GM21515 (cell line): Measurements from ENCODE around the gene NHLRC1.
"Not testable (repeated sequence)": the region's sequence is repeated elsewhere in the genome, so short reads cannot be mapped to it uniquely, and the experiment has no call there.

Source experiments
- ATAC-seq: cut with Tn5 transposase; IDR thresholded peaks from one replicate; pipeline ENCODE4 v1.9.1; 2021; ENCODE audit not compliant: unreplicated experiment

NHLRC1 gene

DNA sequence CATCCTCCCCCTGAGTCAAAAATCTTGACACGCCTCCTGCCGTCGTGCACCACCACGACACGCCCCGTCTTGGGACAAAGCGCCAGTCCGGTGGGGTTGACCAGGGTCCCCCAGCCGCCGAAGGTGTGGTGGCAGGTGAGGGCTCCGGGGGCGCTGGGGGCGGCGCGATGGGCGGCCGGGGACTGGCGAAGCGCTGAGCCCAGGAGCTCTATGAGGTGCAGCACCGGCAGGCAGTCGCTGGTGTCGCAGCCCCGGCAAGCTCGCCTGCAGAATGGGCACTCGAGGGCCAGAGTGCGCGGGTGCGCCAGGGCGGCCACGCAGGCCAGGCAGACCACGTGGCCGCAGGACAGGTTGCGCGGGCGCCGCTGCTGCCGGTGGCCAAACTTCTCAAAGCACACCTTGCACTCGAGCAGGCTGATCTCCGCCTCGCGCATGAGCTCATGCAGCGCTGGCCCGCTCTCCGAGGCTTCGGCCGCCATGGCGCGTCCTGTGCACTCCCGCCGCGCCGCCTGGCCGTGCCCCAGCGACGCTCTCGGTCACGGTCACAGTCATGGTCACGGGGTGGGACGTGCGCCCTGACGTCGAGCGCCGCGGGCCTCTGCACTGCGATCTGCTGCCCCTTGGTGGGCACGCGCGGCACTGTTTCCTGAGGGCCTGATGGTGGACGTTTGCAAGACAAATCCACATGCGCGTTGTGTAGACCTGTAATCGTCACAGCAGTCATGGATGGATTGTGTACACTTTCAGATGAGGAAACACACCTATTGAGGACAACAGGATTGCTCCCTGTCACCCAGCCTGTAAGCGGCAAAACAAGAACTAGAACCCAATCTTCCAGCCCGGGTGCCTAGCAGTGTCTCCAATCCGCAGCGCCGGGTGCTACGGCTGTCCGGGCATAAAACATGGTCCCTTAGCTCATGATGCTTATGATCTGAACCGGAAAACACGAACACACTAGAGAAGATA is at the start of gene NHLRC1:
Gene NHLRC1, minus strand, starts transcription at position 550 of the 966 bp plus-strand sequence. Its CDS starts 71 bp downstream, at position 479.
- peak; percentile 99 for ATAC-seq

- no peak for ATAC-seq
Measured at GRCh38 chr6:18171871-18172270, 49.4 kb upstream of the NHLRC1 start.

DNA sequence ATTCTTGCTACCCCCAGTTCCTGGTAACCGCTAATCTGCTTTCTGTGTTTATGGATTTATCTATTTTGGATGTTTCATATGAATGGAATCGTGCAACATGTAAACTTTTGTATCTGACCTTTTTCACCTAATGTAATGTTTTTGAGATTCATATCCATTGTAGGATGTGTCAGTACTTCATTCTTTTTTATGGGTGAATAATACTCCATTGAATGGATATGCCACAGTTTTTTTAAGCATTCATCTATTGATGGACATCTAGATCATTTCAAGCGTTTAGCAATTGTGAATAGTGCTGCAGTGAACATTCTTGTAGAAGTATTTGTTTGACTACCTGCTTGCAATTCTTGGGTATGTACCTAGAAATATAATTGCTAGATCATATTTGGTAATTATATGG is 45.8 kb upstream of the NHLRC1 start:
- ATAC-seq, result no peak

DNA sequence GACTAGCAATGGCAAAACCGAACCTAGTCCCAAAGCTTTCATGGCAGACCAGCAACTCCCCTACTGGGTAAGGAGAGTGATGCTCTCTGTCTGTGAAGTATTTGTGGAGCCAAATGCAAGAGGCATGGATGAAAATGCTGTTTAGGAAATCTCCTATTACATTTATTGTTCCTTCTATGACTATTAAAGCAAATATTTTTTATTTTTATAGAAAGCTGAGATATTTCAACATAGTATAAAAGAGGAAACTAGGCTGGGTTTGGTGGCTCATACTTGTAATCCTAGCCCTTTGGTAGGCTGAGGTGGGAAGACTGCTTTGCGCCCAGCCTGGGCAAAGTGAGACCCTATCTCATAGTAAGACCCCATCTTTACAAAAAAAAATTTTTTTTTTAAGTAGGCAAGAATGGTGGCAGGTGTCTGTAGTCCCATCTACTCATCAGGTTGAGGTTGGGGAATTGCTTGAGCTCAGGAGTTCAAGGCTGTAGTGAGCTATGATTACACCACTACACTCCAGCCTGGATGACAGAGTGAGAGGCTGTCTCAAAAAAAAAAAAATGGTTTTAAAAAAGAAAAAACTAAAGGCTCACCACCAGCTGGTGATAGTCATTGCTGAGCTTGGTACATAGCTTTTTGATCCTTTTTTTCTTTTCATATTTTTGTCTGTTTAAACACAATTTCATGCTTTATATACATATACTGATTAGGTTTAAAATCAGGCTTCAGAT is 44.0 kb upstream of the NHLRC1 start:
- ATAC-seq, result no peak

DNA sequence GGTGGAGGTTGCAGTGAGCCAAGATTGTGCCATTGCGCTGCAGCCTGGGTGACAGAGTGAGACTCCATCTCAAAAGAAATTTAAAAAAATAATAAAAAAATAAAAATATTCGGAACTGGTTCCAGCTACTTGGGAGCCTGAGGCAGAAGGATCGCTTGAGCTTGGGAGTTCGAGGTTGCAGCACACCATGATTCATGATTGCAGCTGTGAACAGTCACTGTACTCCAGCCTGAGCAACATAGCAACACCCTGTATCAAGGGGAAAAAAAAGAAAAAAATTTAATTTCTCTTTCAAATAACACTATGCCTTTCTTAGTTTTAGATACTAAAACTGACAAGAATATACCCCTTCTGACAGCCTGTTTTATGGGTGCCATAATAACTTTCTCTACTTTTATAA is 43.3 kb upstream of the NHLRC1 start:
- ATAC-seq, result no peak

DNA sequence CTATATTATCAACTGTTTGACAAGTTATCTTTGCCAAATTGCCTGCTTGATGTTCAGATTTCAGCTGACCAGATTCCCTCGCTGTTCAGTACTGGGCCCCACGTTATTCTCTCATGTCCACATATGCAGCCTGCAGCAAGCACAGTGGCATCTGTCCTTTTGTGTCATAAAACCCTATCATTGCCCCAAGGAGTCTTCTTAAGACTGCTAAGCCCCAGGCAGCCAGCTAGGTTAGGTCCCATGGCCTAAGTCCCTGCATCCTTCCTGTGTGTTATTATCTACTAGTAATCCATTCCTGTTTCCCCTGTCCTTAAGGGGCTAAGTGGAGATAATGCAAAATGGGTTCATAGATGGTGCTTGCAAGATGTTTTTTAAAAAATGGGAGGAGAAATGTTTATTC is 39.9 kb upstream of the NHLRC1 start:
- ATAC-seq, result no peak

- ATAC-seq, result no peak
Measured at GRCh38 chr6:18161431-18161830, 39.0 kb upstream of the NHLRC1 start.

DNA sequence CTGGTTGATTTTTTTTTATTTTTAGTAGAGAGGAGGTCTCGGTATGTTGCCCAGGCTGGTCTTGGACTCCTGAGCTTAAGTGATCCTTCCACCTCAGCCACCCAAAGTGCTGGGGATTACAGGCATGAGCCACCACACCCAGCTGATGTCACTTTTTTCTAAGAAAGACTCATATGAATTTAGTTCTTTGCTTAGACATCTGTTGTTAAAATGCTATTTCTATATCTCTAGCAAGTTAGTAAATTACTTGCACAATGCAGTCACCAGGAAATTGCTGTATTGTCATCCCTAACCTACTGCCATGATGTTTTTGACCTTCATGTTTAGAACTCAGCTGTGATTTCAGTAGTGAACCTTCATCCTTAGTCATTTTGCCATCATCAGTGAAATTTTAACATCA is 38.4 kb upstream of the NHLRC1 start:
- no peak for ATAC-seq

GRCh38 chr6:18155864-18156421 is 33.5 kb upstream of the NHLRC1 start:
- peak; percentile 41 for ATAC-seq

DNA sequence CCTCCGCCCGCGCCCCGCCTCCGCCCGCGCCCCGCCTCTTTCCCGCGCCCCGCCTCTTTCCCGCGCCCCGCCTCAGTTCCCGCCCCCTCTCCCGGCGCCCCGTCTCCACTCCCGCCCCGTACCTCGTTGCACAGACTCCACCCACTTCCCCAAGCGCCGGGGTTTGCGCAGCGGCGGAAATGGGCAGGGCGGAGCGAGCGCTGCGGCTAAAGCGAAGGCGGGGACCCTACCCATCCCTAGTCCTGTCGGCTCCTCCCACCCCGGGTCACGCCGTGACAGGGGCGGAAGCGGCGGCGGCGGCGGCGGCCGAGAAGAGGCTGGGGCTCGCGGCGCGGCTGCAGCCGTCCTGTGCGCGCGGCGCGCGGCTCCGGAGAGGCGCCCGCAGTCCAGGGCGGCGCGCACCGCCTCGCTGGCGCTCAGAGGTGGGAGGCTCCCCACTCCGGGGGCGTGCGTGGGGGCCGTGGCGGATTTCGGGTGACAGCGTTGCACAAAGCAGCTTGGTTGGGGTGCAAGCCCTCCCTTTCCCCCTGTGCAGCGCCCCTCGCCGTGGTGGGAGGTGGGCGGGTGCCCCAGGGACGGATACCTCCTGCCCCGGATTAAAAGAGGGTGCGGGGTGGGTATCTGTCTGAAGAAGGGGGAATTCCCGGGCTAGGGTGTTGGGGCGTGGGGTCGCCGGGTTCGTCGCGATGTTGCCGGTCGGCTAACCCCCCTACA is 32.8 kb upstream of the NHLRC1 start, which contains the start of gene KDM1B:
Gene KDM1B, plus strand, starts transcription at position 273 of the 714 bp plus-strand sequence. CDS start 4,474 bp downstream, outside the sequence.
- ATAC-seq, result peak; percentile 88

DNA sequence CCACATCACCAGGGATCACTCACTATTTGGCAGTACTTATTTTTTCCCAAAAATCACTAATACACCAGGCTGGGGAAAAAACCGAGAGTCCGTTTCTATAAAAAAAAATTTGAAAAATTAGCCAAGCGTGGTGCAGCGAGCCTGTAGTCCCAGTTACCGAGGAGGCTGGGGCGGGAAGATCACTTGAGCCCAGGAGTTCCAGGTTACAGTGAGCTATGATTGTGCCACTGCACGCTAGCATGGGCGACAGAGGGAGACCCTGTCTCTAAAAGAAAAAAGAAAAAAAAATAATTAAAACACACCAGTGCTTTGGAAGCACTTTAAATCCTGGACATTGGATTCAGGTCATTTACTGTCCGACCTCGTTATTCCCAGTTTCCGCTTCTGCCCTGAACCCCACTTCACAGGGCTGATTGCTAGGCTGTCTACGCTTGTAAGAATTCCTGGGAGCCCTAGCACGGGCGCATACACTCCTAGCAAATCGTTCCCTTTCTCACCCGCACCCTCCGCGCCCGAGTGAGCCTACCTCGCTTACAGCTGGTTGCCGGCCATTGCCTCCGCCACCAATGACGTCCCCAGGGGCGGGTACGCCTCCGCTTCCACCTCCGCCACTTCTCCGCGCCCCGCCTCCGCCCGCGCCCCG is 32.2 kb upstream of the NHLRC1 start, which contains the start of gene TPMT:
Gene TPMT, minus strand, starts transcription at position 571 of the 643 bp plus-strand sequence. CDS start 5,950 bp downstream, outside the sequence.
- peak; percentile 59 for ATAC-seq

- no peak for ATAC-seq
Measured at GRCh38 chr6:18153311-18153703, 30.8 kb upstream of the NHLRC1 start.

GRCh38 chr6:18151801-18152200 is 29.3 kb upstream of the NHLRC1 start:
- no peak for ATAC-seq

GRCh38 chr6:18151391-18151790 is 28.9 kb upstream of the NHLRC1 start:
- ATAC-seq, result not testable (repeated sequence)

DNA sequence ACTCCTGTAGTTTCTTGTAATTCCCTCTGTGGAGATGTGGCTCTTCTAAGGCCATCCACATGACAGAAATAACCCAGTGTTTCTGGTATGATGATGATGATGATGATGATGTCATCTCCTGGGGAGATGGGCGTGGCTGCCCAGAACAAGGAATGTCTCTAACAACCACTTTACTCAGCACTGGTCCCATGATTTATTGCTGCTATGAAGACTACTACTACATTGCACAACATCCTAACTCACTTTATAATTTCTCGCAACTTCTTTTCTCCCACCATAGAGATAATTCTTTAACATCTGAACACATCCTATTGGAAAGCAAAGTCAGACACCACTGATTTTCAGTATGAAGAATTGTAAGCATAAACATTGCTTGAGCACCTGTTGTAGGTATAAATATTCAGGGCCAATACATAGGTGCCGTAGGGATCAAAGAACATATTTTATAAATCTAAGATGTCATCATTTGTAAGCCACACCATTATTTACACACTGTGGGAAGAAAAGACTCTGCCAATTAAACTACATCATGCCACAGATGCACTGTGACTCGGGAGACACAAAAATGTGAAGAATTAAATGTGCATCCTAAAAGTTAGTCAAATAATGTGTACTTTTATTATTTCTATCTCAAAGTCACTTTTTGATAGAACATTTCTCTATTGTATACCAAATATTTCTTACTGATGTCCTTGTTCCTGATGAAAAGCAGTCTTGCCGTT is 26.0 kb upstream of the NHLRC1 start:
- no peak for ATAC-seq

DNA sequence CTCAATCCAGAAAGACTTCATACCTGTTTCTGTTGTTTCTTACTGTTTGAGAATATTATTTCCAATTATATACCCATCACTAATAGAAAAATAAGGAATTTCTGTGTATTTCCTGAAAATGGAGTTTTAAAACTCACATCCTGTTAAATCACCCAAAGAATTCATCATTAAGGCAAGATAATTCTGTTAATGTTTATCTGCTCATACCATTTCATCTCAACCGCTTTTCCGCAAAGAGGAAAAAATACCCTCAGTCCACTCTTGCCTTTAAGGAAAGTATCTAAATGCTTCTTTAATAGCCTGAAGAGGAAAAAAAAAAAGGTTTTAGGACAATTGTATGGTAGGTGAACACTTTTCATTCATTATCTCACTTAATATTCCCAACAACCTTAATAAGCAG is 25.1 kb upstream of the NHLRC1 start:
- no peak for ATAC-seq

- no peak for ATAC-seq
Measured at GRCh38 chr6:18147160-18147559, 24.7 kb upstream of the NHLRC1 start.

- ATAC-seq, result no peak
Measured at GRCh38 chr6:18142591-18142861, 20.0 kb upstream of the NHLRC1 start.

GRCh38 chr6:18141805-18142590 is 19.5 kb upstream of the NHLRC1 start:
- ATAC-seq, result no peak
